ENCODE results near the gene UBE2L3. TPM values are rescaled to one million over a fixed set of nuclear protein-coding genes. Genes with fewer than 3 reads are reported as not detected.

UBE2L3 gene
- total and polyA plus RNA-seq, 10 of the 15 experiments (the other 5 are each of a cell fraction or from before 2014, with no cell fraction given), result 55.7 to 168 (median 113) TPM

- SMC1A ChIA-PET (ENCODE audit: uncharacterized antibody, unreplicated experiment), result interaction anchor here (0.9 to 2.0 kb wide), 4 partner anchors 10 to 73 kb away, joined by 3 to 12 read pairs (median 6); partner anchors contain the start of genes SDF2L1 and YDJC
- FAIRE-seq, result peak; percentile 65
- intact Hi-C loops (cut with micrococcal nuclease; ENCODE audit: unreplicated experiment) (loop anchor here (2.0 to 5.0 kb wide), 2 partner anchors 19 to 48 kb away; no protein-coding TSS in a partner anchor), in situ Hi-C loops (cut with MboI) (no loop called here)
- H3K4me2 ChIP-seq (ENCODE audit: control insufficient read depth, insufficient read depth), result peak overlapping the region; percentile 94
- peaks cover 72% of the 10 kb centered on the region for H3K79me2 ChIP-seq (ENCODE audit: control insufficient read depth, insufficient read depth, low read length)
- WGBS (ENCODE audit: insufficient coverage, insufficient replicate concordance, low lambda C conversion rate, missing lambda C conversion rate), result 38% methylated on average over 8 of the region's 8 CpGs
- RAD21 ChIA-PET (ENCODE audit: unreplicated experiment), result interaction anchor here (1.3 to 2.3 kb wide), 3 partner anchors 18 to 77 kb away, joined by 4 to 12 read pairs (median 8); partner anchors contain the start of gene SDF2L1
- TF ChIP-seq RUNX3 (IDR thresholded peaks at IDR 0.05; ENCODE audit: low read length) (peak; percentile 43), BHLHE40 (IDR thresholded peaks at IDR 0.05; ENCODE audit: borderline replicate concordance in 1 of 2, low read depth in 2 of 2, low read length in 1 of 2) (peak; percentile 41 to 42; a peak in 2 of 4 replicates), IKZF2 (IDR thresholded peaks at IDR 0.05) (peak; percentile 31 to 47; a peak in 2 of 4 replicates), TARDBP (IDR thresholded peaks at IDR 0.05; ENCODE audit: borderline replicate concordance) (no peak), CBX5 (IDR thresholded peaks at IDR 0.05; ENCODE audit: low read depth) (no peak), JUND (IDR thresholded peaks at IDR 0.05; ENCODE audit: low read depth, low read length) (no peak), KLF5 (IDR thresholded peaks at IDR 0.05; ENCODE audit: partially characterized antibody) (no peak), E2F4 (IDR thresholded peaks at IDR 0.05; ENCODE audit: low read depth, low read length) (no peak), SPI1 (IDR thresholded peaks at IDR 0.05; ENCODE audit: borderline replicate concordance, insufficient read depth, low read depth, low read length) (peak; percentile 35; the same call in 1 of the 2 replicates), CUX1 (IDR thresholded peaks at IDR 0.05; ENCODE audit: insufficient replicate concordance, low read depth, low read length) (no peak)
- TF ChIP-seq, protein P1, sequence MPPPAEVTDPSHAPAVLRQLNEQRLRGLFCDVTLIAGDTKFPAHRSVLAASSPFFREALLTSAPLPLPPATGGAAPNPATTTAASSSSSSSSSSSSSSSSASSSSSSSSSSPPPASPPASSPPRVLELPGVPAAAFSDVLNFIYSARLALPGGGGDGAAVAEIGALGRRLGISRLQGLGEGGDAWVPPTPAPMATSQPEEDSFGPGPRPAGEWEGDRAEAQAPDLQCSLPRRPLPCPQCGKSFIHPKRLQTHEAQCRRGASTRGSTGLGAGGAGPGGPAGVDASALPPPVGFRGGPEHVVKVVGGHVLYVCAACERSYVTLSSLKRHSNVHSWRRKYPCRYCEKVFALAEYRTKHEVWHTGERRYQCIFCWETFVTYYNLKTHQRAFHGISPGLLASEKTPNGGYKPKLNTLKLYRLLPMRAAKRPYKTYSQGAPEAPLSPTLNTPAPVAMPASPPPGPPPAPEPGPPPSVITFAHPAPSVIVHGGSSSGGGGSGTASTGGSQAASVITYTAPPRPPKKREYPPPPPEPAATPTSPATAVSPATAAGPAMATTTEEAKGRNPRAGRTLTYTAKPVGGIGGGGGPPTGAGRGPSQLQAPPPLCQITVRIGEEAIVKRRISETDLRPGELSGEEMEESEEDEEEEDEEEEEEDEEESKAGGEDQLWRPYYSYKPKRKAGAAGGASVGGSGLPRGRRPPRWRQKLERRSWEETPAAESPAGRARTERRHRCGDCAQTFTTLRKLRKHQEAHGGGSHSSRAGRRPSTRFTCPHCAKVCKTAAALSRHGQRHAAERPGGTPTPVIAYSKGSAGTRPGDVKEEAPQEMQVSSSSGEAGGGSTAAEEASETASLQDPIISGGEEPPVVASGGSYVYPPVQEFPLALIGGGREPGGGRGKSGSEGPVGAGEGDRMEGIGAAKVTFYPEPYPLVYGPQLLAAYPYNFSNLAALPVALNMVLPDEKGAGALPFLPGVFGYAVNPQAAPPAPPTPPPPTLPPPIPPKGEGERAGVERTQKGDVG (CRISPR knock-in tag; IDR thresholded peaks at IDR 0.05), result no peak
- TSS peak; percentile 50 for BruUV-seq (replicated peaks)
- H3K27me3 ChIP-seq (replicated peaks in 1 of 2; ENCODE audit: control insufficient read depth in 2 of 2, insufficient read depth in 2 of 2, low read length in 1 of 2), result no peaks in the 10 kb centered on the region
- CTCF ChIA-PET, result interaction anchor here (0.6 to 2.7 kb wide), 5 partner anchors 18 to 244 kb away, joined by 3 to 13 read pairs (median 5); partner anchors contain the start of genes SDF2L1 and YDJC
- H2AFZ ChIP-seq (ENCODE audit: control insufficient read depth, low read depth, low read length), result no peak overlapping the region
- peaks cover 26% of the 10 kb centered on the region for H4K20me1 ChIP-seq (ENCODE audit: control insufficient read depth, insufficient read depth)
- H3K36me3 ChIP-seq (ENCODE audit: control insufficient read depth in 2 of 2, insufficient read depth in 2 of 2, low read length in 1 of 2), result peaks cover 0 to 4% of the 10 kb centered on the region in 2 experiments; a peak in 2 of 4 replicates
- DNase-seq (ENCODE audit: low read depth, low spot score), result no peak
- peak; percentile 21 for ATAC-seq
- no peak overlapping the region for H3K9ac ChIP-seq (ENCODE audit: control insufficient read depth, insufficient read depth, low read length)
- H3K27ac ChIP-seq (ENCODE audit: control insufficient read depth, insufficient read depth), result no peak overlapping the region; the same call in 1 of the 2 replicates
- peak overlapping the region; percentile 96 for H3K4me3 ChIP-seq
- no peaks in the 10 kb centered on the region for H3K9me3 ChIP-seq (replicated peaks; ENCODE audit: control insufficient read depth, insufficient read depth, low read length)
- peaks cover 11% of the 10 kb centered on the region for H3K4me1 ChIP-seq (ENCODE audit: control insufficient read depth, insufficient read depth, low read length)
- POLR2A ChIA-PET, result interaction anchor here (0.6 to 1.7 kb wide), 7 partner anchors 19 to 1076 kb away, joined by 3 to 14 read pairs (median 4); no protein-coding TSS in a partner anchor
These were observed 2.1 kb downstream of the UBE2L3 start for GRCh38 chr22:21569459-21570170.
